Endothelial cell of umbilical vein (primary cell): ENCODE results near the gene SH3BP5L. TPM values are rescaled to one million over a fixed set of nuclear protein-coding genes. Genes with fewer than 3 reads are reported as not detected.

Experiments
- BruUV-seq: library from RNA; stranded (reverse); fragments of 400-500 nt; replicated peaks from 2 replicates; lab custom pipeline; 2021; lab: Mats Ljungman, UMichigan
- CTCF ChIA-PET: fragments of 300-600, 350-600 bp; sonication (Branson Sonifier 250); formaldehyde crosslinking; loops from one replicate; lab custom pipeline; 2021; ENCODE audit warnings: antibody characterized with exemption, inconsistent platforms; lab: Charles Lee
- POLR2A ChIA-PET: fragments of 300-600, 350-600 bp; sonication (Branson Sonifier 250); formaldehyde crosslinking; loops from one replicate; lab custom pipeline; 2021; ENCODE audit warnings: antibody characterized with exemption, inconsistent platforms; lab: Charles Lee
- DNase-seq: peaks from one replicate; pipeline ENCODE4 v3.0.0-alpha.2; 2011; ENCODE audit warnings: low read depth, low spot score
- FAIRE-seq: peaks from 2 replicates; lab custom pipeline; 2011; peaks lifted over from hg19 to GRCh38; lab: Jason Lieb, UNC
- H2AFZ ChIP-seq: 2 replicates; pipeline ENCODE4 v1.6.0; 2012; ENCODE audit warnings: low read depth, low read length, control low read depth, inconsistent platforms
- H3K27ac ChIP-seq: 2 replicates; pipeline ENCODE4 v1.5.1; 2011; ENCODE audit warnings: low read depth, mild to moderate bottlenecking, control low read depth, low read length, moderate library complexity; ENCODE audit not compliant: insufficient read depth
- H3K27me3 ChIP-seq, 2 experiments: 2 replicates each; pipeline versions ENCODE4 v1.6.0 to v1.6.1; 2011; ENCODE audit warnings: low read length in 2 of 2, mixed read lengths in 1 of 2; ENCODE audit not compliant: control insufficient read depth in 2 of 2, insufficient read depth in 2 of 2
- H3K36me3 ChIP-seq, 2 experiments: 2 replicates in 1 of 2; 3 replicates in 1 of 2; pipeline ENCODE4 v1.5.1; 2011; ENCODE audit warnings: low read length in 2 of 2, mild to moderate bottlenecking in 1 of 2, moderate library complexity in 1 of 2; ENCODE audit not compliant: control insufficient read depth in 2 of 2, insufficient read depth in 2 of 2; ENCODE audit errors: extremely low read depth in 1 of 2
- H3K4me1 ChIP-seq: 3 replicates; pipeline ENCODE4 v1.5.1; 2011; ENCODE audit warnings: mild to moderate bottlenecking, low read length; ENCODE audit not compliant: control insufficient read depth, insufficient read depth; ENCODE audit errors: extremely low read depth
- H3K4me2 ChIP-seq: 2 replicates; pipeline ENCODE4 v1.6.1; 2011; ENCODE audit warnings: low read length, control low read depth, mixed read lengths; ENCODE audit not compliant: insufficient read depth
- H3K4me3 ChIP-seq, 3 experiments: fragments of 200-600 bp in 1 of 3; sonication (generic), shearing (Covaris generic) in 1 of 3; replicated peaks in 1 of 3; 2 replicates each; pipeline ENCODE4 v1.5.1; 2011 to 2016; ENCODE audit warnings: control low read depth in 3 of 3, low read length in 3 of 3, mild to moderate bottlenecking in 2 of 3, inconsistent platforms in 1 of 3, low read depth in 1 of 3, moderate library complexity in 1 of 3; ENCODE audit not compliant: insufficient read depth in 1 of 3
- H3K79me2 ChIP-seq: 2 replicates; pipeline ENCODE4 v1.6.0; 2012; ENCODE audit warnings: low read length, inconsistent platforms; ENCODE audit not compliant: control insufficient read depth, insufficient read depth
- H3K9ac ChIP-seq: replicated peaks from 2 replicates; pipeline ENCODE3; 2011; ENCODE audit warnings: low read length, control low read depth; ENCODE audit not compliant: insufficient read depth; ENCODE audit errors: extremely low read depth
- H3K9me1 ChIP-seq: replicated peaks from 3 replicates; pipeline ENCODE4 v1.6.0; 2011; ENCODE audit warnings: mild to moderate bottlenecking, low read length; ENCODE audit not compliant: control insufficient read depth, insufficient read depth; ENCODE audit errors: extremely low read depth
- H3K9me3 ChIP-seq: replicated peaks from 2 replicates; pipeline ENCODE4 v1.5.1; 2012; ENCODE audit warnings: low read length, inconsistent platforms; ENCODE audit not compliant: control insufficient read depth, insufficient read depth
- H4K20me1 ChIP-seq: replicated peaks from 2 replicates; pipeline ENCODE3; 2011; ENCODE audit warnings: mild to moderate bottlenecking, low read length; ENCODE audit not compliant: control insufficient read depth, insufficient read depth; ENCODE audit errors: extremely low read depth
- EZH2 ChIP-seq: IDR thresholded peaks from 2 replicates; pipeline ENCODE4 v1.6.1; 2012; ENCODE audit warnings: borderline replicate concordance, low read depth, mild to moderate bottlenecking, moderate library complexity, low read length, inconsistent platforms; ENCODE audit not compliant: severe bottlenecking
- FOS ChIP-seq: IDR thresholded peaks from 2 replicates; pipeline ENCODE4 v1.6.1; 2011; ENCODE audit warnings: mild to moderate bottlenecking, low read length, moderate library complexity, borderline replicate concordance; ENCODE audit not compliant: insufficient read depth
- GATA2 ChIP-seq: IDR thresholded peaks from 2 replicates; pipeline ENCODE4 v1.7.0; 2011; ENCODE audit warnings: low read depth, mild to moderate bottlenecking, moderate library complexity, mixed read lengths, low read length; ENCODE audit not compliant: insufficient read length, insufficient read depth
- JUN ChIP-seq: IDR thresholded peaks from 2 replicates; pipeline ENCODE4 v1.6.1; 2011; ENCODE audit warnings: borderline replicate concordance, low read depth; ENCODE audit not compliant: insufficient read length, insufficient read depth
- MYC ChIP-seq: IDR thresholded peaks from one replicate; pipeline ENCODE4 v1.6.1; 2011; ENCODE audit warnings: mild to moderate bottlenecking, low read depth, low read length
- POLR2A ChIP-seq: IDR thresholded peaks from 2 replicates; pipeline ENCODE4 v1.6.1; 2012; ENCODE audit warnings: low read depth, mild to moderate bottlenecking, control low read depth, low read length
- POLR2AphosphoS5 ChIP-seq: IDR thresholded peaks from 2 replicates; pipeline ENCODE4 v1.6.1; 2012; ENCODE audit warnings: low read depth, mild to moderate bottlenecking, control low read depth, low read length, moderate library complexity; ENCODE audit not compliant: insufficient read depth
- dilution Hi-C: fragments of 300-500 bp; cut with MboI; formaldehyde crosslinking; loops from one replicate; pipeline ENCODE4 v1.15.0; 2019; ENCODE audit warnings: low sequenced_read_pairs; ENCODE audit not compliant: extremely low pct_ligation_motif_present
- intact Hi-C: fragments of 100-400 bp; cut with micrococcal nuclease; formaldehyde crosslinking; loops from one replicate; pipeline ENCODE4 v1.10.0; 2022
- polyA plus RNA-seq, 4 experiments: library from polyadenylated mRNA; depleted of rRNA in 3 of 4; stranded (reverse) in 3 of 4; unstranded in 1 of 4; fragments of >200 nt; gene quantifications; 2 replicates each; pipeline versions ENCODE4 v1.2.1 to v1.2.3, GENCODE V29; 2011 to 2012; ENCODE audit warnings: missing spikeins in 1 of 4
- total RNA-seq: library from RNA; stranded (reverse); gene quantifications from 2 replicates; pipeline ENCODE4 v1.2.3, GENCODE V29; 2021
- TF ChIP-seq, protein P1 (sequence below): IDR thresholded peaks from 2 replicates; pipeline ENCODE4 v1.6.1; 2011; ENCODE audit not compliant: insufficient read depth, insufficient read length
- TF ChIP-seq, protein P2 (sequence below), 2 donors: IDR thresholded peaks; 1 replicate in 1 of 2; 2 replicates in 1 of 2; pipeline ENCODE4 v1.5.1; 2011; ENCODE audit warnings: low read length in 2 of 2, mild to moderate bottlenecking in 2 of 2, moderate library complexity in 2 of 2, control low read depth in 1 of 2, inconsistent platforms in 1 of 2, low read depth in 1 of 2; ENCODE audit not compliant: insufficient read depth in 1 of 2; ENCODE audit errors: extremely low read depth in 1 of 2

Gene SH3BP5L
- total and polyA plus RNA-seq, 2 donors (not counting 3 experiments of a cell fraction or from before 2014, with no cell fraction given) = 24.7 TPM

DNA sequence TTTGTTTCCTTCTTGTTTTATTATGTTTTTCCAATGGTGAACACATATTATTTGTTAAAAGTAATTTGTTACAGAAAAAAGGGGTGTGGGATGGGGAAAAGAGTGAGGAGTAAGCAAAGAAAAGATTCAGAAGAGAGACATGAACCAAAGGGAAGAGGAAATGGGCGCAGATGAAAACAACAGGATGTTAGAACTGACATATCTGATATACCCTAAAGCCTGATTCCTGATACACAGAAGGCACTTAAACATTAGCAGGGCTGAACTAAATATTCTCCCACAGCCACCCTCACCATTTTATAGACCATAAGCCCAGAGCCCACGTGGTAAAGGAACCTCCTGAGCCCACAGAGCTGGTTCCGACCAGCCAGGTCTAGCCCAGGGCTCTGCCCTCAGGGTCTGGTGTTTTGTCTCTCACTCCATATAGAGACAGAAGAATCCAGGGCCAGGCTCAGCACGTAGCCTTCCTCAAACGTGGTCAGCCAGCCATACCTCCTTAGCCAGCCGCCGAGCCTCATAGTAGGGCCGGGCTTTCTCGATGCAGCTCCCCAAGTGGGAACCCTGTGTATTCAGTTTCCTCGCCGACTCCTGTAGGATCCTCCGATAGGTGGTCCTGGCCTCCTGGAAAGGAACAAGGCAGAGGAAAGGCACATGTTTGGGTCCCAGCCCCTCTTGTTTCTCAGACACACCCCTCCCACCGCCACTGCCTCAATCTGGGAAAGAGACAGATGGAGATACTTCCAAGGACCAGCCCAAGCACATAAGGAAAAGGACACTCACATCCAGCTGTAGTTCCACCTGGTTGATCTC, 9.5 kb downstream of the SH3BP5L start:
- dilution Hi-C loops (no loop called here), intact Hi-C loops (no loop called here)
- Histone ChIP-seq H3K27me3 (no peaks in the 10 kb centered on the region), H4K20me1 (no peaks in the 10 kb centered on the region), H3K9ac (no peak overlapping the region), H3K27ac (no peak overlapping the region), H3K4me3 (no peak overlapping the region), H2AFZ (no peak overlapping the region), H3K9me3 (no peaks in the 10 kb centered on the region), H3K79me2 (peaks cover 19% of the 10 kb centered on the region), H3K4me2 (no peak overlapping the region), H3K36me3 (peaks cover 12 to 57% of the 10 kb centered on the region in 2 experiments), H3K4me1 (peaks cover 2% of the 10 kb centered on the region), H3K9me1 (no peaks in the 10 kb centered on the region)
- FAIRE-seq (no peak), DNase-seq (no peak)
- ChIA-PET POLR2A (no interaction called here), CTCF (no interaction called here)
- TF ChIP-seq JUN (no peak), EZH2 (no peak), MYC (no peak), FOS (no peak), POLR2AphosphoS5 (no peak), POLR2A (no peak), GATA2 (no peak)
- TF ChIP-seq, protein P1, sequence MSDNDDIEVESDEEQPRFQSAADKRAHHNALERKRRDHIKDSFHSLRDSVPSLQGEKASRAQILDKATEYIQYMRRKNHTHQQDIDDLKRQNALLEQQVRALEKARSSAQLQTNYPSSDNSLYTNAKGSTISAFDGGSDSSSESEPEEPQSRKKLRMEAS = no peak
- TF ChIP-seq, protein P2, sequence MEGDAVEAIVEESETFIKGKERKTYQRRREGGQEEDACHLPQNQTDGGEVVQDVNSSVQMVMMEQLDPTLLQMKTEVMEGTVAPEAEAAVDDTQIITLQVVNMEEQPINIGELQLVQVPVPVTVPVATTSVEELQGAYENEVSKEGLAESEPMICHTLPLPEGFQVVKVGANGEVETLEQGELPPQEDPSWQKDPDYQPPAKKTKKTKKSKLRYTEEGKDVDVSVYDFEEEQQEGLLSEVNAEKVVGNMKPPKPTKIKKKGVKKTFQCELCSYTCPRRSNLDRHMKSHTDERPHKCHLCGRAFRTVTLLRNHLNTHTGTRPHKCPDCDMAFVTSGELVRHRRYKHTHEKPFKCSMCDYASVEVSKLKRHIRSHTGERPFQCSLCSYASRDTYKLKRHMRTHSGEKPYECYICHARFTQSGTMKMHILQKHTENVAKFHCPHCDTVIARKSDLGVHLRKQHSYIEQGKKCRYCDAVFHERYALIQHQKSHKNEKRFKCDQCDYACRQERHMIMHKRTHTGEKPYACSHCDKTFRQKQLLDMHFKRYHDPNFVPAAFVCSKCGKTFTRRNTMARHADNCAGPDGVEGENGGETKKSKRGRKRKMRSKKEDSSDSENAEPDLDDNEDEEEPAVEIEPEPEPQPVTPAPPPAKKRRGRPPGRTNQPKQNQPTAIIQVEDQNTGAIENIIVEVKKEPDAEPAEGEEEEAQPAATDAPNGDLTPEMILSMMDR (IDR thresholded peaks at IDR 0.05; ENCODE audit: extremely low read depth in 1 of 2, insufficient read depth in 1 of 2, low read depth in 1 of 2, low read length in 2 of 2) = no peak
- no TSS peak for BruUV-seq
